ENCODE measurements around the gene SCG2.

Gene SCG2

DNA sequence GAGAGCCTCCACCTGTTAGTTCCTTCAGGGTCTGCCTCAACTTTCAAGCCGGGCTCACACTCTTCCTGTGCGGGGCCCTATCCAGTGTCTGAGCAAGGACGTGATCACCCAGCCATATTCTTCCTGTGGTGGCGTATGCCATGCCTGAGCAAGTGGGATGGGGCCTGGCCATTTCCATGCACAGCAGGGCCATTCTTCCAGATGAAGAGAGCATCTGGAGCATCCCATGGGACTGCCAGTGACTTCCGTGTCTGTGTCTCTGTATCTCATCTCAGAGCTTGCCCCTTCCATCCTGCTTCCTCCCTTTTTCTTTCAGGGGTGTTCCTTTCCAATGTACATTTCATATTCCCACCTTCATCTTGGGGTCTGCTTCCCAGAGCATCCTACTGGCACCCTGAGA lies 20.2 kb downstream of the SCG2 start:
- DNase-seq: no peak

GRCh38 chr2:223580951-223581350 lies 21.2 kb downstream of the SCG2 start:
- peak in 5 of 56 donors; percentile 2 to 14 (median 9) for DNase-seq

GRCh38 chr2:223578846-223579245 lies 23.3 kb downstream of the SCG2 start:
- DNase-seq: no peak

- DNase-seq: no peak
Measured at GRCh38 chr2:223576873-223577272, 25.3 kb downstream of the SCG2 start.

DNA sequence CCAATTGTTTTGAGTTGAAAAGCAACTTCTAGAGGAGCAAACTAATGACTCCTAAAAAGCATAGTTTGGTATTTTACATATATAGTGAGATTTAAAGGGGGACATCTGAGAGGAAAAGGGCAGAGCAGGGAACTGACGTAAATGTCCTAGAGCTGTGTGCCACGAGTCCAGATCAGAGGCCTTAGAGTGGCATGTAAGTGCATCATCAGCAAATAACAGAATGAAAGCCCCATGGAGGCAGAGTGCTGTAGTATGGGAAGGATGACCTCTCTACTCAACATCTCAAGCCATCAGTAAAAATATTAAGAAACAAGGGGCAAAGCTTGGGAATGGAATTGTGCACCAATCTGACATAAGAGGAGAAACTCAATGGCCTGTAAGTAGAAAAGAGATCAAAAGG lies 31.4 kb downstream of the SCG2 start:
- no peak for DNase-seq

DNA sequence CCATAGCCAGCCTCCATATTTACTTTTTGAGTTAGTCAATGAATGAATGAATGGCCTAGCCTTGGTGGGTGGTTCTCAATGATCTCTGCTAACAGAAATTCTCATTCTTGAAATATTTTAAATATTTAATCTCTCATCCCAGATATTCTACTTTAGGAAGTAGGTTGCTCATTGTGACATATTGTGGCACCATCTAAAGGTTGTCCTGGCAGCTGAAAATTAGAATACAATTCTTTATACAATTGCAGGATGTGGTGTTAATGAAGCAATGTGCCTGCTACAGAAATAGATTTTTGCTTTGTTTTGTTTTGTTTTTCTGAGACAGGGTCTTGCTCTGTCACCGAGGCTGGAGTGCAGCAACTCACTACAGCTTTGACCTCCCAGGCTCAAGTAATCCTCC lies 35.8 kb downstream of the SCG2 start:
- DNase-seq: no peak

DNA sequence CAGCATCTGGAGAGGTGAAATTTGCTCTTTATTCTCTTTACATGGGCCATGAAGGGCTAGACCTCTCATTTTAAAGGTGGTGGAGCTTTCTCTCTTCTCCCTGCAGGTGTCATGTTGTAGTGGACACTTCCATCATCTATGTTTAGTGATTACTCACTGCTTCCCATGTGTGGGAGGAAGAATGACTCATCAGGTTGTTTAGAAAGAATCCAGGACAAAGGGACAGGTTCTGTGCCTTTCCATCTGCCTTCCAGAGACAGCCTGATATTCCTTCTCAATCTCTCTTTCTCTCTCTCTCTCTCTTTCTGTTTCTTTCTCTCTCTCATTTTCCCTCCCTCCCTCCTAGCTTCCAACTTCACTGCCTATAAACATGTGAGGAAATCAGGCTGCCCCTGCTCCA lies 38.7 kb downstream of the SCG2 start:
- DNase-seq: peak in 1 of 56 donors; percentile 3

GRCh38 chr2:223562078-223562477 lies 40.1 kb downstream of the SCG2 start:
- no peak for DNase-seq

DNA sequence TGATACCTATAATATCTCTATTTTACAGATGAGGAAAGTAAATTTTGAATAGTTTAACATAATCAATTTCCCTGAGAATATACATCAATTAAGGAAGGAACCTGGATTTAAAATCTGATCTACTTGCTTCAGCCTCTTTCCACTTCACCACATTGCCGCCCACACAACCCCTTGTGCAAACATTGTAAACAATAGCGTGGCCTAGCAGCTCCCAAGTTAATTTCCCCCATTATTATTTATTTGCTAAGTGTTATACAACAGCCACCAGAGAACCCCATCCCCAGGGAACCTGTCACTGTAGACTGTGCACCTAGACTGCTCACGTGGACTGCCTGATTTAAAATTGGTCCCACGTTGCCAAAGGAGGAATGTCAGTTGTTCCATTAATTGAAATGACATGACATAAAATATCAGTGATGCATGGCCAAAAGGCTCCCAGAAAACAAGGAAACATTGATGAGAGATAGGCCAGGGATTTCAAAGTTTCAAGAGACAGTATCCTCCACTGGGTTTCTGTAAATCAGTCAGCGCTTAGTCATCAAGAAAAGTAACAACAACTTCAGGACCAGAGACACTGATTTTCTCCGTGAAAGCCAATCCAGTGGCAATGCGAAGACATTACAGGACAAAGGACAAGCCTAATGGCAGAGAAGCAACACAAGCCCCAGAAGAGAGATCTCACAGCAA lies 41.3 kb downstream of the SCG2 start:
- DNase-seq: no peak

- no peak for DNase-seq
Measured at GRCh38 chr2:223558970-223559369, 43.2 kb downstream of the SCG2 start.

GRCh38 chr2:223554923-223555322 lies 47.2 kb downstream of the SCG2 start:
- no peak for DNase-seq

GRCh38 chr2:223549215-223549614 lies 52.9 kb downstream of the SCG2 start:
- peak in 6 of 56 donors; percentile 1 to 51 (median 29) for DNase-seq

- no peak for DNase-seq
Measured at GRCh38 chr2:223548194-223548593, 54.0 kb downstream of the SCG2 start.

All from amygdala (tissue), 56 donors.